Stimulated activated CD8-positive, alpha-beta memory T cell treated with anti-CD3 and anti-CD28 coated beads, Interleukin-7, amount 100 ng/mL, for 4 hours (primary cell): ENCODE measurements around the gene NOP9.
"Not testable (repeated sequence)": the region's sequence is repeated elsewhere in the genome, so short reads cannot be mapped to it uniquely, and the experiment has no call there.

ENCODE experiments used
- DNase-seq, 2 donors: peaks; one replicate each; pipeline ENCODE4 v3.0.0-alpha.2; 2020; ENCODE audit warnings: low read depth in 2 of 2

Gene NOP9

DNA sequence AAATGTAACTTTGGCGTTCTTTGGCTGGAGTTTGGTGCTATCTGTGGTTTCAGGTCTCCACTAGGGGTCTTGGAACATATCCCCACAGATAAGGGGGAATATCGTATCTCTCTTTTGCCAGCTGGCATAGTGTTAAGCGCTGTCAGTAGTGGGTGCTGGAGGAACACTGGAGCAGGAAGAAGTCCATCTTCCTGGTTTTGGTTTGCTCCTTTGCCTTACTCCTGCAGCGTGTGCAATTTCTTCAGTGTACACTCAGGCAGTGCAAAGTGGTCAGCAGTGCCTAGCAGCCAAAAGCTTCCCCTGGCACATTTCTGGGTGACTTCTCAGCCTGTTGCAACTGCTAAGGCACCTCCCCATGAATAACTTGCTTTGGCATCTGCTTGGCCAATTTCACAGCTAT lies 51.9 kb downstream of the NOP9 start:
- DNase-seq: no peak

- no peak for DNase-seq
Measured at GRCh38 chr14:24353559-24354481, 54.2 kb downstream of the NOP9 start.

DNA sequence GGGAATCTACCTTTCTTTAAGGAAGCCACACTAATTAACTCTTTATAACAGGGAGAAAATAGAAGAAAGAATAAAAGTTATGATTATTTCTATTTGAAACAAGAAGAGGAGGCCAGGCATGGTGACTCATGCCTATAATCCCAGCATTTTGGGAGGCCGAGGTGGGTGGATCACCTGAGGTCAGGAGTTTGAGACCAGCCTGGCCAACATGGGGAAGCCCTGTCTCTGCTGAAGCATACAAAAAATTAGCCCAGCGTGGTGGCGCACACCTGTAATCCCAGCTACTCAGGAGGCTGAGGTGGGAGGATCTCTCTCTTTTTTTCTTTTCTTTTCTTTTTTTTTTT lies 54.8 kb downstream of the NOP9 start:
- DNase-seq: not testable (repeated sequence)

DNA sequence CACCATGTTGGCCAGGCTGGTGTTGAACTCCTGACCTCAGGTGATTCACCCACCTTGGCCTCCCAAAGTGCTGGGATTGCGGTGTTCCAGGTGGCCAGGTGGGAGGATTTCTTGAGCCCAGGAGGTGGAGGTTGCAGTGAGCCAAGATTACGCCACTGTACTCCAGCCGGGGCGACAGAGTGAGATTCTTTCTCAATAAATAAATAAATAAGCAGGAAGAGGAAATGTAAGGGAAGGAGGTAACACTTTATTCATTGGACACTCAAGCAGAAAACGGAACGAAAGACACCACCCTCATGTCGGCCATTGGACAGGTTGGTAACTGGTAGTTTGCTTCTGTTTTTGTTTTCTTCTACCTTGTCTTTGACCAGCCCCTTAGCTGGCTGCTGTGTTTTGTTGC lies 55.4 kb downstream of the NOP9 start:
- DNase-seq: no peak

DNA sequence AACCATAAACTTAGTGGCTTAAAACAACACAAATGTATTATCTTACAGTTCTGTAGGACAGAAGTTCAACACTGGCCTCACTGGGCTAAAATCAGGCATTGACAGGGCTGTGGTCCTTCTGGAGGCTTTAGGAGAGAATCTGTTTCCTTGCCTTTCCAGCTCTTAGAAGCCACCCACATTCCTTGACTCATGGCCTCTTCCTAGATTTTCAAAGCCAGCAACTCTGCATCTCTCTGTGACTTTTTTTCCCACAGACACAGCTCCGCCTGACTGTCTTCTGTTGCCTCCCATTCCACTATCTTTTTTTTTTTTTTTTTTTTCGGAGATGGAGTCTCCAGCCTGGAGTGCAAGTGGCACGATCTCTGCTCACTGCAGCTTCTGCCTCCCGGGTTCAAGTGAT lies 56.6 kb downstream of the NOP9 start:
- DNase-seq: no peak
